Measurements from ENCODE around the gene C1orf94.

DNA sequence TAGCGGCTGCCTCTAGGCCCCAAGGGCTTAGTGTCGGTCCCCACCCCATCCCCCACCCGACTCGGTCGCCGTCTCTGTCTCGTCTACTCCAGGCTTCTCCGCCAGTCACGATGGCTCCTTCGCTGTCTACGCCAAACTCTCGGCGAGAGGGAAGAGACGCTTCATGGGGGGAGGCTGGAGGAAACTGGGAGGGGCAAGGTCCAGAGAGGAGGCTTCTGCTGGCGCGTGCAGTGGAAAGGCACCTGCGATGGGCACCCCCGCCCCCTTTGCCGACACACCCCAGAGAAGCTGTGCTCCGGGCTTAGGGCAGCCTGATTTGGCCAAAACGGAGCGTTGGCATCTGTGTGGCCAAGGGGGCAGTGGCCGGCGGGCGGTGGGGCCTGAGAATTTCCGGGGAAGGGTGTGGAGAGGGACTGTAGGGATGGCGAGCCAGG is 10.5 kb upstream of the C1orf94 start:
- TF ChIP-seq, protein P1, sequence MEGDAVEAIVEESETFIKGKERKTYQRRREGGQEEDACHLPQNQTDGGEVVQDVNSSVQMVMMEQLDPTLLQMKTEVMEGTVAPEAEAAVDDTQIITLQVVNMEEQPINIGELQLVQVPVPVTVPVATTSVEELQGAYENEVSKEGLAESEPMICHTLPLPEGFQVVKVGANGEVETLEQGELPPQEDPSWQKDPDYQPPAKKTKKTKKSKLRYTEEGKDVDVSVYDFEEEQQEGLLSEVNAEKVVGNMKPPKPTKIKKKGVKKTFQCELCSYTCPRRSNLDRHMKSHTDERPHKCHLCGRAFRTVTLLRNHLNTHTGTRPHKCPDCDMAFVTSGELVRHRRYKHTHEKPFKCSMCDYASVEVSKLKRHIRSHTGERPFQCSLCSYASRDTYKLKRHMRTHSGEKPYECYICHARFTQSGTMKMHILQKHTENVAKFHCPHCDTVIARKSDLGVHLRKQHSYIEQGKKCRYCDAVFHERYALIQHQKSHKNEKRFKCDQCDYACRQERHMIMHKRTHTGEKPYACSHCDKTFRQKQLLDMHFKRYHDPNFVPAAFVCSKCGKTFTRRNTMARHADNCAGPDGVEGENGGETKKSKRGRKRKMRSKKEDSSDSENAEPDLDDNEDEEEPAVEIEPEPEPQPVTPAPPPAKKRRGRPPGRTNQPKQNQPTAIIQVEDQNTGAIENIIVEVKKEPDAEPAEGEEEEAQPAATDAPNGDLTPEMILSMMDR (IDR thresholded peaks at IDR 0.05; ENCODE audit: borderline replicate concordance, extremely low read depth, low read length, poor library complexity, severe bottlenecking): no peak
- TF ChIP-seq EZH2 (IDR thresholded peaks at IDR 0.05; ENCODE audit: borderline replicate concordance, low read depth, low read length, severe bottlenecking): no peak
